GM18907 (cell line): Measurements from ENCODE around the gene STRBP.

Source experiments
- ATAC-seq: cut with Tn5 transposase; IDR thresholded peaks from one replicate; pipeline ENCODE4 v1.9.1; 2021; ENCODE audit warnings: mild to moderate bottlenecking, moderate library complexity; ENCODE audit not compliant: unreplicated experiment

Gene STRBP

DNA sequence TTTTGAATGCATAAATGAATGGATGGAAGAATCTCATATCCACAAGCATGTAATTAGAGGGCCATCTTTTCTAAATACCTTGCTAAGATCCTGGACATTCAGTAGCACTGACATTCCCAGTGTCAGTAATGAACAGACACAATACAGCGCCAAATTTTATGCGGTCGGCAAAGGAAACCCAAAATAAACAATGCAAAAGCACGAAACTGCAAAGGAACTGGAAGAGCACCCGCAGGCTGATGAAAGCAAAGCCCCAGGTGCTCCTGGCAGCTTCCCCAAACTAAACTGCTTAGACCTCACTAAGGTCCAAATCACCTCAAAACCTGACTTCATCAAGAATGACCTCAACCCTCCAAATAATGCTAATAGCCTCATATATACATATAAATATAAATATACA, 133.0 kb downstream of the STRBP start:
- no peak for ATAC-seq

DNA sequence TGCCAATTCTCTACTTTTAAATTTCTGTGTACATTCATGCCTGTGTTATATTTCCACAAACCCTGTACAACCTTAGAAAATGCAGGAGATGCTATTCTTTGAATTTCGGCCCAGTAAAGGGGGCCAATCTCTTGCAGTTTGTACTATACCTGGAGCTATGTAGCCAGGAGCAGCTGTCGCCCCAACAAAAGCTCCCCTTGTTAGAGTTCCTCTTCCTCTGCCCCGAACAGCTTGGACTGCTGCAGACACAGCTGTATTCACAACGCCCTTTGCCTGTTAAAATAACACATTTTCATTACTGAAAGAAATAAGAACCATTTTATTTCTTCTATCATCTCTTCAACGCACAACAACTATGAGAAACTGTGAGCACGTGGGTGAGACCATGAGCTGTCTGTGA, 135.7 kb downstream of the STRBP start:
- ATAC-seq: no peak

DNA sequence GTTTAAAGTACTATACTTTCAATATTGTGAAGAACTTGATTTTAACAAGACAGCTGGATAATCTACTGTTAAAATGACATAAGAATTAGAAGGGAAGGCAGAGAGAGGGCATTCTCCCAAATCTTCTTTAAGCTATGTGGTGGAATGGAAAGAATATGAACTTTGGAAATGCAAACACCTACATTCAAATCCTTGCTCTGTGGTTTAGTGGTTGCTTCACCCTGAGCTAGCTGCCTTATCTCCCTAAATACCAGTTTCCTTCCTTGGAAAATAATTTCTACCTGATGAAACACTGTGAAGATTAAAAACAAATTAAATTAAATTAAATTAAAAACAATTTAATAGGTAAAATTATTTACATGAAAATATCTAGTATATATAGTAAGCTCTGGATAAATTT, 136.4 kb downstream of the STRBP start:
- ATAC-seq: no peak

DNA sequence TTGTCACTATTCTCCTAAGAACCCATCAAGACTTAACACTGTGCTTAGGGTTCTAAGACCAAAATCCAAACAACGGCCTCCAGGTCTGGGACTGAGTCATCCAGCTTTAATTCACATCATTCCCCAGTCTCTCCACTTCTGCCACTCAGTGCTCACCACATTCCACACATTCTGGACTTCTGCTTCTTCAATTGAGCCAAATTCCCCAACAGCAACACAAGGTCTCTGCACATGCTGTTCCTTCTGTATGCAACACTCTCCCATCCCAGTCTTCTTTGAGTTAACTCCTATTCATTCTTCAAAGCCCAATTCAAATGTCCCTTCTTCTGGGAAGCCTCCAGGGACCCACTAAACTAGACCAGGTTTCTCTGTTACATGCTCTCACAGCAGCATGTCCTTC, 137.1 kb downstream of the STRBP start:
- no peak for ATAC-seq

DNA sequence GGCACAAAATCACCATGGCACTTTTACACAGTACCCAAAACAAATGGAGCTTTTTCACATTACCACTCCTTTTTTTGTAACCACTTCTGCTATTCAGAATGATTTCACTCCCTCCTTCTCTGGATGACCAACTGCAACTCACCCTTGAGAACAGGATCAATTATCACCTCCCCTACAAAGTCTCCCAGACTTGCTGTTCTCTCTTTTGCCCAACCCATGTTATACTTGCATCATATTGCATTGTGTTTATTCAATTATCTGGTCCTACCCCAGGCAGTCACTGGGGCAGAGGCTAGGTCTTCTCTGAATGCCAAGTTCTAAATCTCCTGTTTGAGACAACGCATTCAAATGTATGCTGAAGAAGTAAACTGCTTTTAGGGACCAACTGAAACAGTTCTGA, 139.0 kb downstream of the STRBP start:
- ATAC-seq: no peak

DNA sequence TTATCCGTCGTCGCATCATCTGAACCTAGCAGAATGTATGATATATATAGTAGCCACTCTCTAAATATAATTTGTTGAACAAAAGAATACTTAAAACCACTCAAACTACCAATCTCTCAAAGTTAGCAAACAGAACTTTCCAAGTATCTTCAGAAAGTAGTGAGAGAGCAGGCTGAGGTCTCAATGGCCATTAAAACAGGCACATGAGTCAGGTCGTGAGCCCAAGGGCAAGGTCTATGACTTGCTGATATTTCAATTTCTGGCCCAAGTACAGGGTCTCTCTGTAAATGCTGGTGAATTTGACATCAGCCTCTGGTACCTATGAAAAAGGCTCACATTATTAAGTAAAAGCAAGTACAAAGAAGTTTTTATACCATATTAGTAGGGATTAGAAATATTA, 139.8 kb downstream of the STRBP start:
- no peak for ATAC-seq

DNA sequence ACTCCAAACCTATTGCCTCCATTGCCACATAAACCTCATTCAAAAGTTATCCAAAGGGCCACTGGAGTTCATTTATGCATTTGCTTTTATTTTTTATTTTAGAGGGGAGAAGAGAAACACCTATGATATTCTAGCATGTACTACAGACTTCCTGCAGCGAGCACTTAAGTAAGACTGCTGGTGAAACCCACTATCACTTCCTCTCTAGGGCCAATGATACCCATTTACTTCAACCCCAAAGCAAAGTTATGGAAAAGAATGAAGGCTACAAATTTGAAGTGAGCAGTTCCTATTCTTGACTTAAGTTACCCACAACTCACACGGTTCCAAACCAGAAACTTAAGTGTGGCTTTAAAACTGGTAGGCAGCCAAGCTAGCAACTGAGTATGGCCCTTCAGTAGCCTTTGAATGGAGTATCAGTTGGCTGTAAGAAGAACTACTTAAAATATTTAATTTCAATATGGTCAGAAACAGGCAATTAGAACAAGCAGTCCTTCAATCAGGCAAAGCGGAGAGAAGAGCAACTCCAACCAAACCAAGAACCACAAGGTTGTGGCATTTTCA, 140.8 kb downstream of the STRBP start:
- no peak for ATAC-seq

DNA sequence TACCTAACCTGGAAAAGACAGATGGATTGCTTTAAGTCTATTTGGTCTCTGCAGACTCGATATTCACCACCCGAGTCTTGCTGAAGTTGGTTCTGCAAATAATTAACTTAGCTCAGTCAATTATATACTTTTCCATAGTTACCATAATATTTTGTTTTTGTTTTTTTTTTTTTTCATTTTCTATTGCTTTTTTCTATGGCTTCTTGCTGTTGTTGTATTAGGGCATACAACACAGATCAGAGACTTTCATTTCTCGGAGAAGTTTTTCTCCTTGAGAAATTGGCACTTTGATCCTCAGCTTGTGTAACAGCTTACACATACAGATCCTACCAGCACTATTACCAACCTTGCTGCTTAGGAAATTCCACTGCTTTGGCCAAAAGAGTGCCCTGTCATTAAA, 146.9 kb downstream of the STRBP start:
- ATAC-seq: no peak

DNA sequence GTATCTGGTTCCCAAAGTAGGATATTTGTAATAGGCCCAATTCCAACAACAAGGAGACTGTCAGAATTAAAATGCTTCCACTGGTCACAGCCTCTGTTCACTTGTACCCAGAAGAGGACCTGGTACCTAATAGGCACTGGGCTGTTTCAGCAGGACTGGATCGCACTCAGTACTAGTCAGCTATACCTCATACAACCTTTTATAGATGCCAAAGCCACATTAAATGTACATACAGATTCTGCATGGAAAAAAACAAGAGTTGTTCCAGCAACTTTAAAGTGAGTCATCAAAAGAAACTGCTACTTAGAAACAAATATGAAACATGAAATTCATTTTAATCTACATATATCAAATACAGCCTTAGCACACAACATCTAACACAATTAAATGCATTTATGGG, 147.4 kb downstream of the STRBP start:
- no peak for ATAC-seq

DNA sequence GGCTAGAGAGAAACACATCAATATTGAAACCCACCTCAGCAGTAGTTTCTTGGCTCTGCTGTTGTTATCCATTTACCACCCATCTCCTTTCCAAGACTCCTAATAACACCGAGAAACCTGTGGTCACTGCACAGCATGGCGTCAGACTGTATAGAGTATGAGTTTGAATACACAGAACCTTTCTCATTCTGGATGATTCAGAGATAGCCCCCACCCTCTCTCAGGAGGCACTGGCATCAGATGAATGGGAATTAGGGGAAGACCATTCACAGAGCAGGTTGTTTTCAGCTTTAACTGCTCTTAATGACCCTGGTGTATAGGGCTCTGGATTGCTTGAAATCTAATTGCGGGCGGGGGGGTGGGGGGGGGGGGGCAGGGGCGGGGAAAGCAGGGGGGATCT, 148.3 kb downstream of the STRBP start:
- ATAC-seq: no peak

DNA sequence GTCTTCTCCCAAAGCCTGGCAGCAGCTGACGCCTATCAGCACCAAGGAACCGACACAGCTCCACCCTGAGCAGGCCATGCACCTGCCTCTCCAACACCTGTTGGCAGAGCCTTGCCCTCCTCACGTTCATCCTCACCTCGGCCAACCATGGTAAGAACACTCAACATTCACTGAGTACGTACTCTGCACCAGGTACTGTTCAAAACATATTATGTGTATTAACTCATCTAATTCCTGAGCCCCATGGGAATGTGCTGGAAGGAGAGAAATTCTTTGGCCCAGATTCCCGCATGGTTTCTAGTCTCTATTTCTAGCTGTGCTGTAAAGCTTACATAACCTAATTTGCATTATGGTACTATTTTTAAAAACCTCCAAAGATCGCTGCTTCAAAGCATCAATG, 148.8 kb downstream of the STRBP start:
- ATAC-seq: no peak

DNA sequence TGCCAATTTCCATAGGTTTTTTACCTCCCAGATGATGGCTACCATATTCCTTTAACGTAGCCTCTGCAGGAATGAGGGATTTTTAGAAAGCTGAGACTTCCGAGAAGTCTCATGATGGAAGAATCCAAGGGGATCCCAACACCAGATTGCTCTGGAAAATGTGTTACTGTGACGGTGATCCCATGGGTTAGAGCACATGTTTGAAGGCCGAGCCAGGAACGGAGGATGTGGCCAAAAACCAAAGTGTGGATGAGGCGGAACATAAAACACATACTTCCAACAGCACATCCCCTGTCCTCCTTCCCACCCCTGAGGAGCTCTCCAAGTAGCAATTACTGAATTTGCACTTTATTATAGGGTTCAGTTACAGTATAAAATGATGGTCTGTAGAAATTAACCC, 152.3 kb downstream of the STRBP start:
- ATAC-seq: no peak

DNA sequence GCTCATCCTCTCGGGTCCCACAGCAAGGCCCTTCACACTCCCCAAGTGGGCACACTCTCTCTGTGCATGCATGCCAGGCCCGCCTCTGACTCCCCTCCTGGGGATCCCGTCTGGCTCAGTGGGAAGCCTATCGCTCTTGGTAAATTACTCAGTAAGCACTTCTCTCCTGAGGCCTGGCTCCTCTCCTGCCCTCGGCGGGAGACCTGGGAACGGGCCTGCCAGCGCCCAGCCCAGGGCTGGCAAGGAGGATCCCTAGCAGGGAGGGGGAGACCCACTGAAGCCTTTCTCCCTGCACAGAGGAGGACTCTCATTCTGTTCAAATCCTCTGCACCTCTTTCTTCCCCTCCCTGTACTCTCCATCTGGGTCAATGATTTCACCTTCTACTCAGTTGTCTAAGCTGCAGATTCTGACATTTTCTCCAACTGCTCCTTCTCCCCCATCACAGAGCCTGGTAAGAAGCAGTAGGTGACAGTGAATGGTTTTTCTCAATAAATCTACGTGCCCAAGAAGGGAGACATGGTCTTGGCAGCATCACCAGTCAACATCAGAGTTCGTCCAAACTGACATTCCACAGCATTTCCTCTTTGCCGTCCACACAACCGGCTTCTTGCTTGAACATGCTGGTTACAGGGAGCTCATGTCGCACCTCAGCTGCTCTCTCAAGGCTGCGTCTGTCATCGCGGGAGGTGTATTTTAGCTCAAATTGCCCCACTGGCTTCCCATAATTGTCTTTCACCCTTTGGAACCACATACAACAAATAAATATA, 153.1 kb downstream of the STRBP start:
- no peak for ATAC-seq

DNA sequence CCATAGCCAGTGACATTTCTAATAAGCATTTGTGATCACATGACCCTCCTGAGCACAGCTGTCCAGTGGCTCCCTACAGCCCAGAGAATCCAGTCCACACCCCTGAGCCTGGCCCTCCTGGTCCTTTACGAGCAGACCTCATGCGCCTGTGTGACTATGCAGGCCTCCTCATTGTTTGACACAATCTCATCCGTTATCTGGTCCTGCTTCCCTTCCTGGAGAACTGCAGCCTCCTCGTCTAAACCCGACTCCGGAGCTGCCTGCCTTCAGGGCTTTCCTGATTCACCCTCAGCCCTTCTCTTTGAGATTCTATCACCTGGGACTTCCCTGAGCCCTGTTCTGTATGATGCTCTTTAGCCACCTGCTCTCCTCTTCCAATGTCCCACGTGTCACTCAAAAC, 155.2 kb downstream of the STRBP start:
- ATAC-seq: no peak

DNA sequence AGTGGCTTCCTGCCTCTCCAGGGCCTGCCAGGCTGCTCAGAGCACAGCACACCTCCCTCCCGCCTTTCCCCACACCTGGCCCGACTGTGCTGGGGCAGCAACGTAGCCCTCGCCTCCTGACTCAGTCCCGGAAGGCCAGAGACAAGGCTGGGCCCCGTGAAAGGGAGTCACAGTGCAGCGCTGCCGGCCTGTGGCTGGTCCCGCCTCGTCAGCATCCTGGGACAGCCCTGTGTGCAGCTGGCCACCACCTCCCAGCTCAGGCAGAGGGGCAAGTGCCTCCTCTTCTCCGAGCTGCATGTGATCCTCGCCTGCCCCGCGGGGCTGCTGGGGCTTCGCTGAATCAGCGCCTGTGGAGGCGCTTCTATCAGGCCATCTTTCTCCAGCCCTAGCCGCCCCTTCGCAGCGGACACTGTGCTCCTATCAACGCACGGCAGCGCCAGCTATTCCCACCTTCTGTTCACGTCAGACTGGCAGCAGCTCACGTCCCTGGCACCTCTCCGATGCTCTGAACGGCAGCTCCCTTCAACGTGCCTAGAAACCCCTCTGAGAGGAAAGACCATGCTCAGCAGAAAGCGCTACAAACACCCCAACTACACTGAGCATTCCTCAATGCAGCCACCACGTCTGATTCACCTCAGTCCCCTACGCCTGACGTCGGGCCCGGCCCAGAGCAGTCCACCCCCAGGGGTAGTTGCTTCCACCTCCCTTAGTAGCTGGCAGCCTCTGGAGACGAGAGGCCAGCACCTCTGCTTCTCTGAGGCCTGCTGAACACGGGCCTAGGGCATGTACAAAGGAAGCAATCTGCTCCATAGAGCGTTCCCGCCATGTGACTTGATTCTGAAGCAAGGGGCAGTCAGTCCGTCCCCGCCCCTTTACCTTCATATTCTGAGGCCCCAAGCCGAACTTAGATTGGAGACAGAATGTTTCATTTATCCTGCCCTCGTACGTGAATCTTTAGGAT, 156.1 kb downstream of the STRBP start:
- ATAC-seq: no peak

DNA sequence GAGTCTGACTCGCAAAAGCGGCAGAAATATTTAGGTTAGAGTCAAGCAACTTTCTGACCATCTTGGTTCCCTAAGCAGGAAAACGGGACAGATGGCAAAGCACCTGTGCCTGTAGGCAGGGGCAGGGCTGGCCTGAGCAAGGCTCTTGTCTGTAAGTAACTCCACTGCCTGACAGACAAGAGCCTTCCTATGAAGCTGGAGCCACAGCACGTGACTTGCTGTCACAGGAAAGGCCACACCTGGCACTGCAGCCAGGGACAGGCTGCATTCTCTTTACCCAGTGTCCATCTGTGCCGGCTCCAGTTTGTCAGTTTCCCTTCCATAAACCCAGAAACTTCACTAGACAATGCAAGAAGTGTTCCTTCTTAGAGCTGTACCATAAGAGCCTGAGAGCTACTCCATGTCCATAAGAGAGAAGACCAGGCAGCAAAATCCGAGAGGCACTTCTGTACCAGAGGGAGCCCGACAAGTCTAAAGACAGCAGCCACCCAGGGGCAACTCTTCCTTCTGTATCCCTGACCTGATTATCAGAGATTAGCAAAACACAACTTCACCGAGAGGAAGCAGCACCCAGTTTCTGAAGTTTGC, 156.9 kb downstream of the STRBP start:
- ATAC-seq: no peak

DNA sequence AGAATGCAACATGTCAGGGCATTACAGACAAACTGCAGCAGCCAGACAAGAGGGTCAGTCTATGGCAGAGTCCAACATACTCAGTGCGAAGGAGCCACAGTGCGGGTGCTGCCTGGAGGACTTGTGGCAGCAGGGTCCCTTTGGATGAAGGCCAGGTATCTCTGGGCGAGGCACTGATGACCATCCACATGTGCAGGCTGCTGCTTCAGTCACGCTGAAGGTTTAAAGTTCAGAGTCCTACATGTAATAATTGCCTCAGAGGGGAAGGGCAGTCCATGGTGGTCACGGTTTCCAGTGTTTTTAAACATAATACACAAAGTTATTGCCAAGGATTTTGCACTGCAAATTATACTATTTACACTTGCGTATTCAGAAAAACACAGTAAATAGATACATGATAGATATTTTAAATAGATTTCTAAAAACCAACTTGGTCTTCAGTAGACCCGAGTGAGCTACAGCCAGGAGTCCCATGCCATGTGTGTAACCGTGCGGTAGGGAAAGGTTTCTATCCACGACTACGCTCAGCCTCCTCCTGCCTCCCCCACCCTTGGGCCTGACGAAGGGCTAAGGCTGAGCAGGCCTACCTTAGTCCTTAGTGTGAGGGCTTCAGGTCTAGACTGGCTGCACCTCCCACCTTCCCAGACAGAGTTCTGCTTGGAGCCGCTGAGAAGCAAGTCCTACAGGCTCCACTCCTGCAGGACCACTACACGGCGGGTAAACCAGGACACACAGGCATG, 158.7 kb downstream of the STRBP start:
- no peak for ATAC-seq

DNA sequence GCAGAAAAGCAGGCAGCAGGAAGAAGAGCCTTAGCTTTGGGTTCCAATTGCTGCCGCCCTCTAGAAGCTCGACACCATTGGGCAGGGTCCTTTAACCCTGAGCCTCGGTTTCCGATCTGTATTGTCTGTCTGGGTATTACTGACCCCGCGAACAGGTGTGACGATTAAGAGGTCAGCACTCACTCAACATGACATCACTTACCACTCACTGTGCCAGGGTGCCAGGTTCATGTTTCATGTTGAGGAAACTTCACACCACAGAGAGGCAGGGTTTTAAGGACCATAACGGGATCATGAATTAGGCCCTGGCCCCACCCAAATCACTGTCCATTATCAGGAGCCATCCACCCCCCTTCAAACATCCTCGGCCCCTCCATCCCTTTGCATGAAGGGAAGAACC, 159.4 kb downstream of the STRBP start:
- ATAC-seq: no peak

DNA sequence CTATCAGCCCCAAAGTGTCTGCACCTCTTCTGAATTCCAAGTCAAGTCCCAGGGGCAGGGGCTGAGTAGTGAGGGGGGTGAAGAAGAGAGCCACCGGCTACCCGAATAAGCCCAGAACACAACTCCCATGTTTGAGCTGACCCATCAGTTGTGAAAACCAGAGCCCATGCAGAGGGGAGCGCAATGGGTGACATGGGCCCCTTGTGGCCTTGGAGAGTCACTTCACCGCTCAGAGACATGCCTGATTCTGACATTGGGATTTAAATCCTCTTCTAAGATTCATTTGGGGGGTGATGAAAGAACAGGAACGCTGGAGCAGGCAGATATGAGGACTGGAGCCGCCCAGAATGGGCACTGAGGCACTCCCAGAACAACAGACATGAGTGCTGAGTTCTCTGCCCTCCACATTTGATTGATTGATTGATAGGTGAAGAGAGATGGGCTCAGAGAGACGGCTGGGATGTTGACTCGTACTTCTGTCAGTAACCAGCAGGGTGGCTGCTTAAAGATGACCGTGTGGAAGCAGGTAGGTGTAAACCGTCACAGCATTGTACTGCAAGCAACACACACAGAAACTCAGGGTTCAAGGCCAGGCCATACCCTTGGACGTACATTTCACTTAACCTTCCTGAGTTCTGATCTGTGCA, 160.6 kb downstream of the STRBP start:
- no peak for ATAC-seq

DNA sequence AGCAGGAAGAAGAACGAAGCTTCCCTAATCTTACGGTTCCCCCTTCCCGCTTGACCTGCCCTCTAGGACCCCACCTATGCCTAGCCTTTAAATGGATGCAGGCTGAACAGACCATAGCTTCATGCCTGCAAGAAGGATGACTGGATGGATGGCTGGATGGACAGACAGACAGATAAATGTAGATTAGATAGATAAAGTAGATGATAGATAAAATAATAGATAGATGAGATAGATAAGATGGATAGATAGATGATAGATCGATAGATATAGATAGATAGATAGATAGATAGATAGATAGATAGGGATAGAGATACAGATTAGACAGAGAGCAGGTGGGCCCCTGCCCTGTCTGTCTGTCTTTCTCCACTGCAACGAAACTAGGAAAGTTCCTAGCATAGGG, 162.9 kb downstream of the STRBP start:
- no peak for ATAC-seq
